ENCODE data around the gene RABEP2. TPM values are rescaled to one million over a fixed set of nuclear protein-coding genes. Genes with fewer than 3 reads are reported as not detected.

Gene RABEP2
- polyA plus RNA-seq, 2 of the 4 experiments (the other 2 are of a cell fraction) = 6.0 to 13.7 TPM

- no peak for TF ChIP-seq NPAS2 (CRISPR knock-in tag; IDR thresholded peaks at IDR 0.05; ENCODE audit: borderline replicate concordance)
- no peak for TF ChIP-seq ZFP36 (IDR thresholded peaks at IDR 0.05; ENCODE audit: borderline replicate concordance, partially characterized antibody)
- no peak for TF ChIP-seq FOSL2 (IDR thresholded peaks at IDR 0.05)
- no peak for TF ChIP-seq FOSL2 (CRISPR knock-in tag; IDR thresholded peaks at IDR 0.05)
- no peak for TF ChIP-seq EHMT2 (IDR thresholded peaks at IDR 0.05; ENCODE audit: low read depth)
- no peak for TF ChIP-seq SMC3 (IDR thresholded peaks at IDR 0.05)
These were observed 19.7 kb downstream of the RABEP2 start (continued) for GRCh38 chr16:28905229-28905754.

GRCh38 chr16:28904828-28905227 lies 20.2 kb downstream of the RABEP2 start:
- H3K27ac ChIP-seq = no peak overlapping the region

DNA sequence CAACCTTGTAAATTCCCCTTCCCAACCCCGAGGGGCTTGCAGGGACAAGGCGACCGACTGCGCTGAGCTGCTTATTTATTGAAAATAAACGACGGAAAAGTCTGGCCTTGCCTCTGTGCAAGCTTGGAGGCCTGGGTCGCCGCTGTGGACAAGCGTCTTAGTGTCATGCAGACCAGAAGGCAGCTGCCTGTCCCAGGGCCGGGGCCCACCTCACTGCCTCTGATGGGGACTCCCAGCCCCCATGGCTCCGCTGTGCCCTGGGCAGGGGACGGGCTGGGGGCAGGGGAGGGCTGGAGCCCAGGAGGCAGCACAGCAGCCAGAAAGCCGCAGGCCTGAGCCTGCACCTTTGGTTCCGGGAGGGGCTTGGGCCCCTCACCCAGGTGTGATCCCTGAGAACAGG lies 20.7 kb downstream of the RABEP2 start:
- Histone ChIP-seq H3K9me3 (no peaks in the 10 kb centered on the region), H3K4me3 (no peak overlapping the region), H3K4me1 (no peaks in the 10 kb centered on the region), H3K27ac (no peak overlapping the region), H3K4me2 (no peak overlapping the region)
- ChIA-PET POLR2A (no interaction called here), CTCF (interaction anchor here (1.3 to 1.7 kb wide), 2 partner anchors 29 to 41 kb away, joined by 4 read pairs; no protein-coding TSS in a partner anchor)
- DNase-seq (ENCODE audit: low read depth in 1 of 2, low spot score in 1 of 2) (no peak), ATAC-seq (no peak), FAIRE-seq (no peak)
- TF ChIP-seq, protein P1, sequence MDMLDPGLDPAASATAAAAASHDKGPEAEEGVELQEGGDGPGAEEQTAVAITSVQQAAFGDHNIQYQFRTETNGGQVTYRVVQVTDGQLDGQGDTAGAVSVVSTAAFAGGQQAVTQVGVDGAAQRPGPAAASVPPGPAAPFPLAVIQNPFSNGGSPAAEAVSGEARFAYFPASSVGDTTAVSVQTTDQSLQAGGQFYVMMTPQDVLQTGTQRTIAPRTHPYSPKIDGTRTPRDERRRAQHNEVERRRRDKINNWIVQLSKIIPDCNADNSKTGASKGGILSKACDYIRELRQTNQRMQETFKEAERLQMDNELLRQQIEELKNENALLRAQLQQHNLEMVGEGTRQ (IDR thresholded peaks at IDR 0.05) = no peak
- no peak for TF ChIP-seq ZFP36 (IDR thresholded peaks at IDR 0.05; ENCODE audit: borderline replicate concordance, partially characterized antibody)
- TF ChIP-seq RNF2 (IDR thresholded peaks at IDR 0.05; ENCODE audit: borderline replicate concordance, low read depth) = no peak
- TF ChIP-seq KDM5A (IDR thresholded peaks at IDR 0.05) = no peak
- TF ChIP-seq, protein P2, sequence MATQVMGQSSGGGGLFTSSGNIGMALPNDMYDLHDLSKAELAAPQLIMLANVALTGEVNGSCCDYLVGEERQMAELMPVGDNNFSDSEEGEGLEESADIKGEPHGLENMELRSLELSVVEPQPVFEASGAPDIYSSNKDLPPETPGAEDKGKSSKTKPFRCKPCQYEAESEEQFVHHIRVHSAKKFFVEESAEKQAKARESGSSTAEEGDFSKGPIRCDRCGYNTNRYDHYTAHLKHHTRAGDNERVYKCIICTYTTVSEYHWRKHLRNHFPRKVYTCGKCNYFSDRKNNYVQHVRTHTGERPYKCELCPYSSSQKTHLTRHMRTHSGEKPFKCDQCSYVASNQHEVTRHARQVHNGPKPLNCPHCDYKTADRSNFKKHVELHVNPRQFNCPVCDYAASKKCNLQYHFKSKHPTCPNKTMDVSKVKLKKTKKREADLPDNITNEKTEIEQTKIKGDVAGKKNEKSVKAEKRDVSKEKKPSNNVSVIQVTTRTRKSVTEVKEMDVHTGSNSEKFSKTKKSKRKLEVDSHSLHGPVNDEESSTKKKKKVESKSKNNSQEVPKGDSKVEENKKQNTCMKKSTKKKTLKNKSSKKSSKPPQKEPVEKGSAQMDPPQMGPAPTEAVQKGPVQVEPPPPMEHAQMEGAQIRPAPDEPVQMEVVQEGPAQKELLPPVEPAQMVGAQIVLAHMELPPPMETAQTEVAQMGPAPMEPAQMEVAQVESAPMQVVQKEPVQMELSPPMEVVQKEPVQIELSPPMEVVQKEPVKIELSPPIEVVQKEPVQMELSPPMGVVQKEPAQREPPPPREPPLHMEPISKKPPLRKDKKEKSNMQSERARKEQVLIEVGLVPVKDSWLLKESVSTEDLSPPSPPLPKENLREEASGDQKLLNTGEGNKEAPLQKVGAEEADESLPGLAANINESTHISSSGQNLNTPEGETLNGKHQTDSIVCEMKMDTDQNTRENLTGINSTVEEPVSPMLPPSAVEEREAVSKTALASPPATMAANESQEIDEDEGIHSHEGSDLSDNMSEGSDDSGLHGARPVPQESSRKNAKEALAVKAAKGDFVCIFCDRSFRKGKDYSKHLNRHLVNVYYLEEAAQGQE (IDR thresholded peaks at IDR 0.05) = no peak
- TF ChIP-seq CTCF (IDR thresholded peaks at IDR 0.05) = no peak
- TF ChIP-seq HMGXB4 (CRISPR knock-in tag; IDR thresholded peaks at IDR 0.05; ENCODE audit: borderline replicate concordance) = no peak
- TF ChIP-seq CHD2 (IDR thresholded peaks at IDR 0.05; ENCODE audit: low read length, partially characterized antibody) = no peak
- TF ChIP-seq CBX8 (IDR thresholded peaks at IDR 0.05) = no peak
- no peak for TF ChIP-seq RCOR1 (IDR thresholded peaks at IDR 0.05; ENCODE audit: low read depth, low read length)
- TF ChIP-seq FOSB (CRISPR knock-in tag; IDR thresholded peaks at IDR 0.05) = no peak
- no peak for TF ChIP-seq ESRRA (IDR thresholded peaks at IDR 0.05; ENCODE audit: borderline replicate concordance, low read length)
- no peak for TF ChIP-seq ZC3H11A (IDR thresholded peaks at IDR 0.05)
- no peak for TF ChIP-seq MAZ (IDR thresholded peaks at IDR 0.05; ENCODE audit: borderline replicate concordance, low read depth, low read length)
- WGBS (ENCODE audit: missing lambda C conversion rate) = 84% methylated on average over 9 of the region's 14 CpGs

More at GRCh38 chr16:28904828-28905227, 20.2 kb downstream of the RABEP2 start:
- DNase-seq (ENCODE audit: low read depth in 1 of 2, low spot score in 1 of 2) (no peak), ATAC-seq (no peak), FAIRE-seq (no peak)
- no peak for TF ChIP-seq EHF (CRISPR knock-in tag; IDR thresholded peaks at IDR 0.05)
- no peak for TF ChIP-seq RFX5 (IDR thresholded peaks at IDR 0.05)
- no peak for TF ChIP-seq HOXA7 (CRISPR knock-in tag; IDR thresholded peaks at IDR 0.05)
- Histone ChIP-seq H3K9me3 (no peaks in the 10 kb centered on the region), H3K4me1 (no peaks in the 10 kb centered on the region), H3K4me3 (no peak overlapping the region), H3K4me2 (no peak overlapping the region)
- POLR2A ChIA-PET = no interaction called here
- CTCF ChIA-PET = interaction anchor here (1.3 to 1.7 kb wide), 2 partner anchors 29 to 41 kb away, joined by 4 read pairs; no protein-coding TSS in a partner anchor
- WGBS (ENCODE audit: missing lambda C conversion rate) = 89% methylated on average over 11 of the region's 16 CpGs

Data from A549 (cell line).